Activated CD4-positive, alpha-beta T cell treated with anti-CD3 and anti-CD28 coated beads, Interleukin-2, amount 50 U/mL, for 16 hours (primary cell): ENCODE measurements around the gene PRAMEF14.
"Not testable (repeated sequence)": the region's sequence is repeated elsewhere in the genome, so short reads cannot be mapped to it uniquely, and the experiment has no call there.

Source experiments
- DNase-seq: peaks from one replicate; pipeline ENCODE4 v3.0.0-alpha.2; 2020

Gene PRAMEF14

GRCh38 chr1:13347034-13347433 lies at the start of gene PRAMEF14:
TSS of gene PRAMEF14 (minus strand) at chr1:13347134. CDS start at chr1:13345314, 1,820 bp downstream.
- DNase-seq, result not testable (repeated sequence)

DNA sequence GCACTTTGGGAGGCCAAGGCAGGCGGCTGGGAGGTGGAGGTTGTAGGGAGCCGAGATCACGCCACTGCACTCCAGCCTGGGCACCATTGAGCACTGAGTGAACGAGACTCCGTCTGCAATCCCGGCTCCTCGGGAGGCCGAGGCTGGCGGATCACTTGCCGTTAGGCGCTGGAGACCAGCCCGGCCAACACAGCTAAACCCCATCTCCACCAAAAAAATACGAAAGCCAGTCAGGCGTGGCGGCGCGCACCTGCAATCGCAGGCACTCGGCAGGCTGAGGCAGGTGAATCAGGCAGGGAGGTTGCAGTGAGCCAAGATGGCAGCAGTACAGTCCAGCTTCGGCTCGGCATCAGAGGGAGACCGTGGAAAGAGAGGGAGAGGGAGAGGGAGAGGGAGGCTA lies 48.4 kb upstream of the PRAMEF14 start:
- not testable (repeated sequence) for DNase-seq

GRCh38 chr1:13394761-13395160 lies 47.8 kb upstream of the PRAMEF14 start:
- DNase-seq, result not testable (repeated sequence)

DNA sequence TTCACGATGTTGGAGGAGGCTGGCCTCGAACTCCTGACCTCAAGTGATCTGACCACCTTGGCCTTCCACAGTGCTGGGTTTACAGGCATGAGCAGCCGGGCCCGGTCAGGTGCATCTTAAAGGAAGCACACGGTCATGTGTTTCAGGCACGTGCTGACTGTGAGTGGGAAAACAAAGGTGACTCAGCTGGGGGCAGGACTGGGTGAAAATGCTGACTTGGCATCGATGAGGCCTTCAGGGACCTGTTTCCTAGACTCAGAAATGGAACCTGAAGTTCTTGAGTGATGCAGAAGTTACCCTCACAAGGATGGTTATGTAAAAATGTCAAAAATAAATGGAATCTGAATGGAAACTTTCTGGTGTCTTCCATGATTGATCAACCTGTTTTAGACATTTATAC lies 46.1 kb upstream of the PRAMEF14 start:
- not testable (repeated sequence) for DNase-seq

DNA sequence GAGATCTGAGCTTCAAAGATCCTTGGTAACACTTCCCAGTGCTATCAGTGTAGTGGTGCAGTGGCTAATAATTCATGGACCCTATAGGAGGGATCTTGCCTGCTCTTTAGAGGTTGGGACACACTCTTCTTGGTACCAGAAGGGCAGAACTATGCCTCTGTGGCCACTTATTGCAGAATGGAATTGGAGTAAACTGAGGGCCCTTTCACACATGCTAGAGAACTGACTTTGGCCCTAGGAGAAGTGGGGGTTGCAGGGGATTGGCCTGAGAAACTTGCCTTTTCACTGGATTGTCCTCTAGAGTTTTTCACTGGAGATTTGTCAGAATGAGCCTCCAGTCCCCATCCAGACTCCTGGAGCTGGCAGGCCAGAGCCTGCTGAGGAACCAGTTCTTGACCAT lies 42.4 kb upstream of the PRAMEF14 start, which contains the start of gene PRAMEF17:
Gene PRAMEF17, plus strand, starts transcription at position 301 of the 400 bp plus-strand sequence. Its CDS starts 26 bp downstream, at position 327.
- DNase-seq, result not testable (repeated sequence)

DNA sequence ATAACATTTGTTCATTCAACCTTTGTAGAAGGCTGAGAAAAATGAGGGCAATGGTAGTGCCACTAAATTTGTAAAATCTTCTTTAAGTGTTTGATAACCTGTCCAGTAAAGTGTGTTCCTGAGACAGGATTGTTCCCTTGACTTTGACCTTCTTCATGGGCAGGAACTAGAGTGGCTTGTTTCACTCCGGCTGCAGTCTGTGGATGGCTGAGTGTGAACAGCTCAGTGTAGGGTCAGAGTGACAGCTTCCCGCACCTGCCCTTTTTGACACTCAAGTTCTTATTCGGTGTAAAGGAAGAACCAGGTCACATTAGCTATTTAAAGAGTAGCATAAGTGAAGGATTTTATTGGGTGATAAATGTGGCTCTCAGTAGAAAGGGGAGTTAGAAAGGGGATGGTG lies 33.4 kb upstream of the PRAMEF14 start:
- DNase-seq, result not testable (repeated sequence)

- DNase-seq, result not testable (repeated sequence)
Observed at GRCh38 chr1:13378983-13379382, 32.0 kb upstream of the PRAMEF14 start.

- DNase-seq, result peak; percentile 30
Observed at GRCh38 chr1:13368544-13368943, 21.6 kb upstream of the PRAMEF14 start.

DNA sequence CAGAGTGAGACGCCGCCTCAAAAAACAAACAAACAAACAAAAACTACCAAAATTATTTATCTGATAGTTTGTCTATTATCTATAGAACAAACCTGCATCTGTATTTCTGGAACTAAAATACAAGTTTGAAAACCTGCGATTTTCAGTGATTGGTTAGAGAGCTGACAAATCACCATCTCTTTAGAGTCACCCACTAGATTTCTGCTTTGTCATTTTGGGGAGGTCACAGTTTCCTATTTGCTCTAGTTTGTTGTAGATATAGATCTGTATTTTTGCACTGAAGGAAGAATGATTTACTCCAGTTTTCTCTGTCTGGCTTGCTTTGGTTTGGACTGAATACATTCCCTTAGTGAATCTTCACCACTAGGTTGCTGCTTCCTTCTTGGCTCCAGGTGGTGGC lies 19.6 kb upstream of the PRAMEF14 start:
- DNase-seq, result not testable (repeated sequence)

DNA sequence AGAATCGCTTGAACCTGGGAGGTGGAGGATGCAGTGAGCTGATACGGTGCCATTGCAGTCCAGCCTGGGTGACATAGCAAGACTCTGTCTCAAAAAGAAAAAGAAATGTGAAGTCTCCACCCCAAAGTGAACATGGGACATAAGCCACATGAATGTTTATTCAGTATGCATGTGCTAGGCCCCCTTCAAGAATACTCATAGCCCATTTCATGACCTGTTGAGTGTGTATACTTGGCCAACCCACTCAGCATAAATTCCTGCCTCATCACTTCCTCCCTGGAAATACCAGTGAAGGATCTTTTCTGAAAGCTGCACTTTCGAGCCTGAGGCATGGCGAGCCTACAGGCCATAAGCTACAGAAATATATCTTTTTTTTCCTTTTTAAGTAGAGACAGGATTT lies 18.0 kb upstream of the PRAMEF14 start:
- not testable (repeated sequence) for DNase-seq

DNA sequence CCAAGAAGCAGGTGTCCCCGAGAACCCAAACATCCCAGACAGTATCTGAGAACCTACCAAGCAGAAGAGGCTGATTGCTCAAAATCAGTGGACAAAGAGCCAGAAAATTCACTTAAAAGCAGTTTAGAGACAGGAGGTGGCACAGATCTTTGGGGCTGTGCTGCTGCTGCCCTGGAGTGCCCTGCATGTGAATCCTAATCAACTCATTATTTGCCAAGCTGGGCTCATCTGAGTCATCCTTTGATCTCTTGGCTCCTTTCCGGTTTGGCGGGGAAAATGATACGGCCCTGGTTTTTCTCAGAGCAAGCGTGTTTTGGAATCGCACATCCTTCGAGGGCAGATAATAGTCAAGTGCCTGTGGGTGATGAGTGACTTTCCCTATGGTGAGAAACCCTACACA lies 15.4 kb upstream of the PRAMEF14 start:
- DNase-seq, result not testable (repeated sequence)

GRCh38 chr1:13356774-13357173 lies 9.8 kb upstream of the PRAMEF14 start:
- DNase-seq, result peak; percentile 48

- not testable (repeated sequence) for DNase-seq
Observed at GRCh38 chr1:13354475-13354874, 7.5 kb upstream of the PRAMEF14 start.

DNA sequence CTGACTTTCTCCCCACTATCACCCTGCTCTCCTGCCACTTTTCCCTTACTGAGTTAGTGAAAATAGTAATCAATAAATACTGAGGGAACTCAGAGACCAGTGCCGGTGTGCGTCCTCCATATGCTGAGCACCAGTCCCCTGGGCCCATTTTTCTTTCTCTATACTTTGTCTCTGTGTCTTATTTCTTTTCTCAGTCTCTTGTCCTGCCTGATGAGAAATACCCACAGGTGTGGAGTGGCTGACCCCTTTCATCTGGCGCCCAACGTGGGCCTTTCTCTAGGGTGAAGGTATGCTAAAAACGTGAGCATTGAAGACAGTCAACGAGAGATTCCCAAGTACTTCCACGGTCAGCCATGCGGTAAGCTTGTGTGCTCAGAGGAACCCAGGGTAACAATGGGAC lies 6.5 kb upstream of the PRAMEF14 start:
- not testable (repeated sequence) for DNase-seq

- DNase-seq, result not testable (repeated sequence)
Observed at GRCh38 chr1:13342496-13342895, 4.4 kb downstream of the PRAMEF14 start.

DNA sequence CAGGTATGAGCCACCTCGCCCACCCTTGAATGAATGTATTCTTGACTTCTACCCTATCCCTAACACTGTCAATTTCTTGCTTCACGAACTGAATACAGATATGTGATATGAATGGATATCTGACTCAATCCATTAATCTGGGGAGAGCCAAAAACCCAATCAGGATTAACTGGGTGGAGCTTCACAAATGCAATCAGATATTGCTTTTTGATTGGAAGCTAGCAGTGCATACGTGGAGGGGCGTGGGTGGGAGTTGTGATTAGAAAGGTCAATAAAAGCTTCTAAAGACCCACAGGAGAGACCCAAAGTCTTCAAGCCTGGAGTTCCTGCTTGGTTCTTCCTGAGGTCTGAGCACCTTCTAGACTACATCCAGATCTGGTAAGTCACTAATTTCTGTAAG lies 31.7 kb downstream of the PRAMEF14 start, which contains the start of gene PRAMEF15:
Gene PRAMEF15, plus strand, starts transcription at position 301 of the 400 bp plus-strand sequence. CDS start 2,827 bp downstream, outside the sequence.
- not testable (repeated sequence) for DNase-seq

DNA sequence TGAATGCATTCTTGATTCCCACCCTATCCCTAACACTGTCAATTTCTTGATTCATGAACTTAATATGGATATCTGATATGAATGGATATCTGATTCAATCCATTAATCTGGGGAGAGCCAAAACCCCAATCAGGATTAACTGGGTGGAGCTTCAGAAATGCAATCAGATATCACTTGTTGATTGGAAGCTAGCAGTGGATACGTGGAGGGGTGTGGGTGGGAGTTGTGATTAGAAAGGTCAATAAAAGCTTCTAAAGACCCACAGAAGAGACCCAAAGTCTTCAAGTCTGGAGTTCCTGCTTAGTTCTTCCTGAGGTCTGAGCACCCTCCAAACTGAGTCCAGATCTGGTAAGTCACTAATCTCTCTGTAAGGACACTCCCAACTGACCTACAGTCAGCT lies 43.7 kb downstream of the PRAMEF14 start, which contains the start of gene PRAMEF33:
Gene PRAMEF33, plus strand, starts transcription at position 301 of the 400 bp plus-strand sequence. CDS start 2,416 bp downstream, outside the sequence.
- not testable (repeated sequence) for DNase-seq

GRCh38 chr1:13302197-13302596 lies 44.7 kb downstream of the PRAMEF14 start:
- not testable (repeated sequence) for DNase-seq

- DNase-seq, result not testable (repeated sequence)
Observed at GRCh38 chr1:13298699-13299098, 48.2 kb downstream of the PRAMEF14 start.

GRCh38 chr1:13297216-13297931 lies 49.6 kb downstream of the PRAMEF14 start:
- not testable (repeated sequence) for DNase-seq
